DMS 273 treated with DMSO at 0.1 percent for 48 hours (cell line): Measurements from ENCODE around the gene CTNNA3.

Source experiments
- DNase-seq: peaks from one replicate; lab custom pipeline; 2025; lab: John Stamatoyannopoulos, UW

Gene CTNNA3

DNA sequence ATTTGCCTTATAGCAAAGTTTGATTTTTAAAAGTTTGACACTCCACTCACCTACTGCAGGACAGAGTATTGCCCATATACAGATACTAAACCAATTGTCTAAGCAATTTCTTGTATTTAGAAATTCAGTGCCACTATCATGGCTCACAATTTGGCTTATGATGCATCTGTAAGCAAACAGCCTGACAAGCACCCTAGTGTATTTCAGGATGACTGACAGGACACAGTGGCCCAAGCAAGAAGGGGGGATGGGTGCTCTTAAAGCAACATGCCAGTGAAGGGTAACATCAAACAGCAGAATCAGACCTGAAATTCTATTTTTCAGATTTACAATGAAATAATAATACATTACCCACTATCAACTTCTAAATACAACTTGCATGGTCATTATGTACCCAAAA lies 30.5 kb downstream of the CTNNA3 start:
- DNase-seq, result no peak

DNA sequence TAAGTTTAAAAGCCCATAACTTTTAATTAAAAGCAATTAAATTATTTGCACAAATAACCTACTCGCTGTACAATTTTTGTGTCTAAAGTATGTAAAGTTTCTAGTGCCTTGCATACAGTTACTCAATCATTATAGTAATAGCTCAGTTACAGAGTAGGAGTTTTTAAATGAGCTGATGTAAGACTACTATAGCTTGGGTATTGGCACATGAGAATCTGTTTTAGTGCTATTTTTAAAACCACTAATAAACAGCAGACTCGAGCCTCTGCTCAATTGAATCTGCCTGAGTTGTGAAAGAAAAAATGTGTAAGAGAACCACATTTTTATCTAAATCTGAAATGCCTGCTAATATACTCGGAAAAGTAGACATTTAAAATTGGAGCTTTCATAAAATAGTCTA lies 31.1 kb downstream of the CTNNA3 start:
- DNase-seq, result no peak

DNA sequence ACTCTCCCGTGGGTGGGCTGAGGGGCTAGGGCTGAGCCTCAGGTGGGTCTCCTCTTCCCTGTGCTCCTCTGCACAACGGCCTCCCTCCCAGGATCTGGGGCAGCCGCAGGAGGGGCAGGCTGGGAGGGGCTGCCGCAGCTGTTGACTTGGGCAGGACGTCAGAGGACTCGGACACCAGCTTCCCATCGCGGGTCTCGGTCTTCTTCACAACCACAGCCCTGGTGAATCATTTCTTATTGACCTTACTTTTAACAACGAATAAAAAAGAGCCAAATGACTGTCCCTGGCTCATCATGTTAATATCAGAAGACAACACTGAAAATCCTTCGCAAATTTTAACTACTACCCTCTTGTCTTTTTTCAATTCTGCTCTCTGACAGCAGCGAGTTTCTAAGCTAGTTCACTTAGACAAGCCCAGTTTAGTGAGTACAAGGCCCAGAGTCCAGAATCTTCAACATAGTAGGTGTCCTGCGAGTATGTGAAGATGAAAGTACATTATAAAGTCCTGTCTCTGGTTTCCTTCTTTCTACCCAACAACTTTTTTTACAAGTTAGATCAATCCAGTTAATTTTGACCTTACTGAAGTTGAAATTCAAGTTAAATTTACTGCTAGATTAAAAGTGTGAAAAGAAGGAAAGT lies 32.4 kb downstream of the CTNNA3 start:
- DNase-seq, result no peak

DNA sequence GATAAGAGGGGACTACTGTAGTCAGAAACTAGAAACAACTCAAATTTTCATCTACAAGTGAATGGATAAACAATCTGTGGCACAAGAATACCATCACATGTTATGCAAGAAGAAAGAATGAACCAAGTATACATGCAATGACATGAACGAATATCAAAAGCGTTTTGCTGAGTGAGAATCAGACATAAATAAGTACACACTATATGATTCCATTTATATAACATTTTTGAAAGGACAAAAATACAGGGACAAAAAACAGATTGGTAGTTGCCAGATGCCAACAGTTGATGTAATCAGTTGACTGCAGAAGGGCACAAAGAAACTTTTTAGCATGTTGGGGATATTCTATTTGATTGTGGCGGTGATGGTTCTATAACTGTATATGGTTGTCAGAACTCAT lies 33.6 kb downstream of the CTNNA3 start:
- DNase-seq, result no peak

DNA sequence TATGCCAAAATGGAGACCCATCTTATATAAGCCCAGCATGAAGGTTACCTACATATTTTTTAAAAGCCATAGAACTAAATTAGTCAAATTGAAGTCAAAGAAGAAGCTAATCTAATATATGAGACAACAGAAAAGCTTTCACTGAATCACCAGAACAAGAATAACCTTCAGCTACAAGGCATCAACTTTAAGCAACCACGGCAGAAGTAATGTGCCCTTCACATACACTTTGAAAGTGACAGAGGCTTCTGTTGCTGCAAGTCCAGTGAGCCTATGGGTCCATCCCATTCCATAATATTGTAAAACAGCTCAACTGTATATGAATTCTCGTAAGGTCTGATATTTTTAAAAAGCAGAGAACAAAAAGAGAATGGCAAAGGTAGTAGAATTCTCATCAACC lies 36.5 kb downstream of the CTNNA3 start:
- DNase-seq, result no peak

DNA sequence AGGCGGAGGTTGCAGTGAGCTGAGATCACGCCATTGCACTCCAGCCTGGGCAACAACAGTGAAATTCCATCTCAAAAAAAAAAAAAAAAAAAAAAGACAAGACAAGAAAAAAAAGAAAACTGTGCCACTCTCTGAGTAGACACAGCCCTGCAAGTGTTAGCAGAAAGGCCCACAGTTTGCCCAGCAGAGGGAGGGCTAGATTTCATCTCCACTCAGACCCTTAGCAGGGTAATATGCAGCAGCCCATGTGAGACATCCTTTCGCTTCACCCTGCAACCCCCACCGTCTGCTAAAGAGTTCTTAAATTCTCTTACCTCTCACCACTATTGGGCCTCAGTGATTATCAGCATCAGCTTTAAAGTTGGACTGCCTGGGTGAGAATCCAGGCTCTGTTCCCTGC lies 38.2 kb downstream of the CTNNA3 start:
- no peak for DNase-seq

DNA sequence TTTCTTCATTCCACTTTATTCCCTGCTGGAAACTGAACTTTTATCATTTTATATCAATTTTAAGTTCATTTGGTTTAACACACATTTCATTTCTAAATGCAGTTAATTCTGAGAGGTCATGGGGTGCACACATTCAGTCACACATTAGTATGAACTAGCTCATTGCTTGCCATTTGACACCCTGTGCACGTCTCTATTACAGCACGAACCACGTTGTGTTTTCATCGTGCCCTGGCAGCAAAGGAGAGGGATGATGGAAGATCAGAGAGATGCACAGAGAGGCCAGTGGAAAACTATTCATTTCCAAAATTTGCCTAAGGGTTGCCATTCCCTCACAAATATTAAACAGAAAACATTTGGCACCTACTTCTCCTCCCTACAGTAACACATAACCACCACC lies 45.4 kb downstream of the CTNNA3 start:
- DNase-seq, result no peak

DNA sequence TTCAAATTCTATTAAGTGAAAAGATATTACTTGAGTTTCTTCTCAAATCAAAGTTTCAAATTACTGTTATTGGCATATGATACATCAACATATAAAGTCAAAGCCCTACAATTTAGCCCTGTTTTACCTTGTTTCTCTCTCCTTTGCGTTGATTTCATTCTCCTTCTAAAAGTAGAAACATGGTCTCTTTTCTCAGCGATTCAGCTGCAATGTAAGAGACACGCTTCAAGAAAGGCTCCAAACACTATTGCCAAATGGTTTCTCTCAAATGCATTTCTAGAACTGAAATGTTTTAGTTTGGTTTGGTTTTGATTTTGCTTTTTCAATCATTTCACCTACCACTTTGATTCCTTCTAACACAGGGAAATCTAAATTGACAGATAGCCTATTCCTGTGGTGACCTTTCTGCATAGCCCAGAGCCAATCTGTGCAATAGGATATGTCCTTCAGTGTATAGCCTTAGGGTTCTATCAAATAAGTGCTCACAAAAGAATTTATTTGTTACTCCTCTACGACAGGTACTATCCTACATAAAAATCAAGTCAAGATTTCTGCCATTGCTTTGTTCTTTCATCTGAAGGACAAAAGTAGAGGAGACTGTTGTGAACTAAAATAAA lies 47.3 kb downstream of the CTNNA3 start:
- no peak for DNase-seq

DNA sequence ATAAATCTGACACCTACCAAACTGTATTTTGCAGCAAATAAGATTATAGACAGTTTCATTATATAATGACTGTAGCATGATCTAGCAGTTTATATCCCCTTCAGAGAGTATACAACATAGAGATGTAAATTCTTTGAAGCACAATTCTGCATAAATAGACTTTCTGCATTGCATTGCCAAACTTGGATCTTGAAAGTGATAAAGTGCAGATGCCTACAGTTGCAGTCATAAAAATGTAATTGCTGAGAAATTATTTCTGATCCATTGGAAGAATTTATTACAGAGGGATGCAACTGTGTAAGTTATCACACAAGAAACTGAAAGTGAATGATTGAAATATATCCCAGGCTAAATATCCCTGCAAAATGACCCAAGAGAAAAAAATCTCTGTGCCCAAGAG lies 65.1 kb downstream of the CTNNA3 start:
- DNase-seq, result no peak

DNA sequence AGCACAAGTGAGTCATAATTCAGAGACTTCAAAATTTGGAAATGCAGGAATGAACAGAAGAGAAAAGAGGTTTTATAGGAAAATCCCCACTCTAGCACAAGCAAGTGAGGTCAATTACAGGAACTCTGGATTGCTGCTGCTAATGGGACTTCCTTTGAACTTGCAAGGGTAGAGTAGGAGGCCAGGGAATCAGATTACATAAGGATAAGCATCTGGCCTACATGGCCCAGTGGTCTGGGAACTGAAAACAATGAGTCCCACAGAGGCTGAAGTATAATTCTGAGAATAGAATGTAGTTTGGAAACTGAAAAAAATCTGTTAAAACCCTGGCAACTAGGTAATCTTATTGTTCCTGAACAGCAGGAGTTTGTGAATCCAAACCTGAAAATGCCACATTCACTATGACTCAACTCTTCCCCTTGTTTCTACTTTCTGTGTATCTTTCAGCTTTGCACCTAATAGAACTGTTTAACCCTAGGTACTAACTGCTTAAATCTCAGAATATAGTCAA lies 66.5 kb downstream of the CTNNA3 start:
- DNase-seq, result peak; percentile 74

DNA sequence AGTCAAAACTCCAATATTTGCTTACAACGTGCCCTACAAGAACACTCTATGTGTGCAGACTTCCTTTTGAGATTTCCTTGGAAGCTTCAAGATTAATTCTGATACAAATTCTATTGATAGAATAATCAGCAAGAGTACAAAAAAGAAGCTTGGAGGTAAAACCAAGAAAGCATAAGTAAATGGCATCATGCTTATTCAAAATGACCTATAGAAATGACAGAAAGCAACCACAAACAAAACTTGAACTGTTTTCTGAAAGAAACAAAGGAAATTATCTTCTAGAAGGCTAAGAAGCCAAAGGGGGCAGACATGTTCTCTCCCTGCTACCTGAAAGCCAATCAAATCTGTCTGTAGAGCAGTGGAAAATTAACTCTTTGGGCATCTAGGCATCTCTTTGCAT lies 73.0 kb downstream of the CTNNA3 start:
- DNase-seq, result no peak

DNA sequence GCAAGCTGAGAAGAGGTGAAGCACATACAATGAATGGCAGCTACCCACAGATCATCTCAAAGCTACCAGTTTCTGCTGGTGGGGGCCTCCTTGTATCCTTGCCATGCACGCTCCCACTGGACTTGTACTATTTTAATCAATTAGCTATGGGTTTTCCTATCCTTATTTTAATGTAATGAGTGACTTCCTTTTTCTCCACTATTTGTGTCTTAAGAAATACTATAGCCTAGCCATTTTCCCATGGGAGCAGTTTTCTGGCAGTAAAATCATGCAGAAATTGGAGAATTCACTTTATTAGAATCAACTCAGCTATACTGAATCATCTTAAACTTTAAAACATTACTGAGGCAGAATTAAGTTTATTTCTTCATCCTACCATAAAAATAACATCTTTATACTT lies 73.5 kb downstream of the CTNNA3 start:
- DNase-seq, result no peak

DNA sequence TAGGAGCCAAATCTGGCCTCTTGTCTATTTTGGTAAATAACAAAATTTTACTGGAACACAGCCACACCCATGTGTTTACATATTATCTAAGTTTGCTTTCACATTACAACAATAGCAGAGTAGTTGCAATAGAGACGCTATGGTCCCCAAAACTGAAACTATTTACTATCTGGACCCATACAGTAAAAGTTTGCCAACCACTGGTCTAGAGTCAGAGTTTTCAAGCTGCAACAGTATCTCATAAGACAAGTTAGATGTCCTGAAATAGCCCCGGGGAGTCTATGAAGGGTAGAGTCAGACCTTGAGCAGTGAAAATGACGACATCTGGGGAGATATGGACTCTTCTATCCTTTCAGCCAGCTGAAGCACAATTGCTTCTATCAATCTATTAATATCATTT lies 74.2 kb downstream of the CTNNA3 start:
- DNase-seq, result no peak

DNA sequence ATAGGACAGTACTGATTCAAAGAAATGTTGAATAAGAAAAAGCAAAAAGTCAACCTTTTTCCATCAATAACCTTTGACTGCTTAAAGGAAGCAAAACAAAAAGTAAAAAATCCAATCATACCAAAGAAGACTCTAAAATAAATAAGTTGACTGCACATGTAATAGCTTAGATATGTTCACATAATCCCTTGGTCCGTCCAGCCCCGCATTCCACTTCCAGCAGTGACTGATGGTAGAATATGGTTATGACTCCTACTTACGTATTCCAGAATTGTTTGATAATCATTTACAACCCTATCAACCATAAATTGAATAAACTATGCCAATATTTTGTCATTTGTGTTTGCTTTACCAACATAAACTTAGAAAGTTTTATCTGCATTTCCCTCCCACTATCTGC lies 77.9 kb downstream of the CTNNA3 start:
- no peak for DNase-seq

DNA sequence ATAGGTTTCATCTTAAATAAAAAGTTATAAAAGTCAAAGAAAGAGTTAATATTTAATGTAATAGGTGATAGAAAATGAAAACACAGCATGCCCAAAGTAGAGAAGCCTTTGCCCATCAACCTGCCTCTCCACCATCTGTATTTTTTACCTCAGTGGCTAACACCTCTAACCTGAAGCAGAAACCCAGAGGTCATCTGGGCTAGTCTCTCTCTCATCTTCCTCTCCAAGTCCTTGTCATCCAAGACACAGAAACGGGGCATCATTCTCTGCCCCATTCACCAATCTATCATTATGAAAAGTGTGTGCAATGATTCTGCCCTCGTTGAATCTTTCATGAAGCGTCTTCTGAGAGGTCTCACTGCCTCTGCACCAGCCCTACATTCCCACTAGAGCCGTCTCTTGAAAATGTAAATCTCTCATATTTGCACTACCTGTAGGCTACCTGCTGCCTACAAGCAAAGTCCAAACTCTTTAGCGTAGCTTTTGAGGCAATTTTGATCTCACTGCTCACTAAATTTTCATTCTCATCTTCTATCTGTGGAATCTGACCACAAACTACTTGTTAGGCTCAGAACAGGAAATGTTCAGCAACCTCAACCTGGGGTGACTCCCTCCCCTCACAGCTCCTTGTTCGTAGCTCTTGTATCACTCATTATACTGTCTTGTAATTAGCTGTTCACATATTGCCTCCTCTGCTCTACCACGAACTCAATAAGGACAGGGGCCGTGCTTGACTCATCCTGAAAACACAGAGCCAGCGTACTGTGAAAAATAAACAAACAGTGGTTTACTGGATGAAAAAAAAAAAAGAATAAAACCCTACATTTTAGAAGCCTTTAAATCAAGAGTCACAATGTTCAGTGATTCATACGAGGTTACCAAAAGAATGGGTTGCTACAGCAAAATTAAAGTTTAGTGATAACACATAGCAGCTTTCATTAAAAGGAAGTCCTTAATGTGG lies 83.1 kb downstream of the CTNNA3 start:
- DNase-seq, result no peak

DNA sequence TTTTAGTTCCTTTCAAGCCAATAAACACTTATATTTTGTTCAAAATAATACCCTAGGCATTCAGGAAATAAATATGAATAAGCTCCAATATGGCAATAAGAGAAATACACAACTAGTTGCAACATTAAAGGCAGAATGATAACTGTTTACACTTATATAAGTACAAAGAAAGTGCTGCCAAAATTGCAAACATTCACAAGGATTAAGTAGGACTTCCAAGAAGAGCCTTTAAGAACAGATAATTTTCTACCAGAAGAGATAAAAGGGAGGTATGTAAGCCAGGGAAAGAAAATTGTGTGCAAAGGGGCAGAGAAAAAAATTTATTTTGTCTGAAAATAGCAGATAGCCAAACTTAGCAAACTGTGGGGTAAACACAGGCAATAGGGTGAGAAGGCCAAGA lies 83.8 kb downstream of the CTNNA3 start:
- no peak for DNase-seq

DNA sequence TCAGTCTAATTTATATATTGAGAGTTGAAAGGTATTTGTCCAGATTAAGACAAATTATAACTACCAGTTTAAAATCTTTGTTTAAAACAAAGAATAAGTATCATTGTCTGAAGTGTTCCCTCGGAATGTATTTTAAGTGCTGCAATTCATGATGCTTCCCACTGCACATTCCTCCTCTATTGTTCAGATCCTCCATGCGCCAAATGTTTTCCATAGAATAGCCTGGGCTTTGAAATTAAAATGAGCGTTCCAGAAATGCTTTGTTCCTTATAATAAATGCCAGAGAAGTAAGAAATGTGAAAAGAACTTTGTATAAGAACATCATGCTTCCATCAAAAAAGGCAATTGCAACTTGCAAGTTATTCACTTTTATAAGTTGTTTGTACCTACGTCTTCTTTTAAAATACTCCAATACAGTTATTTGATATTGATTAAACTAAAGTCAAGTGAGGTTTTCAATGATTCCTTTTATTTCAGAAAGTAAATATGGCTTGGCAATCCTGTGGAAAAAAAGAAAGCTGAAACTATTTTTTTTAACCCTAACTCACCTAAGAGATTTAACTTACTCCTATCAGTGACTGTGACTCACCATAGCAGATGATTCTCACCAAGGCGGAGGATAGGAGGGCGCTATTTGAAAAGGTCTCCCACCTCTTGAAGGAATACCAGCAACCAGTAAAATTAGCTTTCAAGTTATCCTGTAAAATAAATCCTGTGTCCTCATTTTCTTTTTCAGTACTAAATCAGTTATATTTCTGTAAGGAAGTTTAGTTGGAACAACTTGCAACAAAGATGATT lies 85.8 kb downstream of the CTNNA3 start:
- no peak for DNase-seq

DNA sequence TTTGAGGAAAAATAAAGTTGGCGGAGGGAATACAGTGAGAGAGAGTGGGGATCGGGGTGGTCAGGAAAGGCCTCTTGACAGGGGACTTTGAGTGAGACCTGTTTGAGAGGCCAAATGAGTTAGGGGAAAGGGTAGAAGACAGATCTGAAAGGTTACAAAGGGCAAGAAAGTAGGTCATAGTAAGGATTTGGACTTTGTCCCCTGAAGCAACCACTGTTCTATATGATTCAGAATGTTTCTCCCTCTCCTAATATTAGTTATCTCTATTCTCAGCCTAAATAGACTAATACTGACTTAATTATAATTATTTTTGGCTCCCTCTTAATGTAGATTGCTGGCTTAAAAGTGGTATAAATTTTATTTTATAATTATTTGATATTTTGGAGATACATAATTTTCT lies 88.0 kb downstream of the CTNNA3 start:
- DNase-seq, result no peak

DNA sequence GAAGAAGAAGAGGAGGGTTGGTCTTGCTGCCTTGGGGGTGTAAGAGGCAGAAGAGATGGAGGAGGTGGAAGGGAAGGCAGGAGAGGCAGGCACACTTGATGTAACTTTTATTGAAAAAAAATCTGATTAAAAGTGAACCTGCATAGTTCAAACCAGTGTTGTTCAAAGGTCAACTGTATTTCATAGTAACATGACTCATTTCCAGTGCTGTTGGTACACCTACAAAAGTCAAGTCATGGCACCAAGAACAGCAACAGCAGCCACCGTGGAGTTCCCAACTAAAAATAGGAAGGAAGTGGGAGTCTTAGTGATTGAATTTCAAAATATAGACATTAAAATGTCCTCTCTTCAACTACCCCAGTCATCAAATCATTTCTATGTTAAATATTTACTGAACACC lies 88.5 kb downstream of the CTNNA3 start:
- DNase-seq, result no peak

DNA sequence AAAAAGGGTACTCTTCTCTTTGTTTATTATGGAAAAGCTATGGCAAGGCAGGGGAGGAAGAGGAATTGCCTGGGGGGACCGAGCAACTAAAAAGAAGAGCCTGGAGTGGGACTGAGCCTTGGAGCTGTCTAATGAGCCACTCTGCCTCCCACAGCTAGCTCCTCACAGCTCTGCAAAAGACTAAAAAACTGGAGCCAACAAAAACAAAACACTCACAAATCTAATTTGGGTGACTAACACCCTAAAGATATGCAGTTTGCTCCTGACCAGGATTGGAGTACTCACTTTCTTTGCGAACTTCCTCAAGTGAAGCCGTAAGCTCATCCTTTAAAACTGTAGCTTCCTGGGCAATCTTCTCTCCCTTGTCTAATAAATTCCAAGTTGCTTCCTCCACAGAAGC lies 89.4 kb downstream of the CTNNA3 start:
- DNase-seq, result no peak

DNA sequence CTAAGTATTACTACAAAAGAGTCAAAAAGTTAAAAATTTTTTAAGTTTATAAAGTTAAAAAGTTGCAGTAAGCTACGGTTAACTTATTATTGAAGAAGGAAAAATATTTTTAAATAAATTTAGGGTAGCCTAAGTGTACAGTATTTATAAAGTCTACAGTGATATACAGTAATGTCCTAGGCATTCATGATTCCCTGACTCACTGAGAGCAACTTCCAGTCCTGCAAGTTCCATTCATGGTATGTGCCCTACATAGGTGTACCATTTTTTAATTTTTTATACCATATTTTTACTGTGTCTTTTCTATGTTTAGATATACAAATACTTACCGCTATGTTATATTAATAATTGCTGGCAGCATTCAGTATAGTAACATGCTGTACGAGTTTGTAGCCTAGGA lies 92.3 kb downstream of the CTNNA3 start:
- DNase-seq, result no peak

DNA sequence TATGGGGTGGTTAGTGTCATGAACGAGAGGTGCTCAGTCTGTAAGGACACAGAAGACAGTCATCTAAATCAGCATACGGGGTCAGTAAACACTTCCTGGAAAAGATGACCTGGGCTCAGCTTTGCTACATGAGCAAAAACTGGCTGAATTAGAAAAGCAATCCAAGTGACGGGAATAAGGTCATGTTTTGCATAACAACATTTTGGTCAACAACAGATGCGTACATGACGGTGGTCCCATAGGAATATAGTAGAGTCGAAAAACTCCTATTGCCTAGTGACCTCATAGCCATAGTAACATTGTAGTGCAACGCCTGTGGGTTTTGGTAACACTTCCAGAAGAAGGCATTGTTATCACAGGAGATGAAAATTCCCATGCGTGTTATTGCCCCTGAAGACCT lies 92.9 kb downstream of the CTNNA3 start:
- no peak for DNase-seq
